AG04449 (cell line): ENCODE data around the gene CFAP61.

Experiments
- CTCF ChIA-PET: fragments of 350-600 bp; formaldehyde crosslinking; extraction: SDS; loops from one replicate; lab custom pipeline; 2021; ENCODE audit warnings: antibody characterized with exemption; lab: Yijun Ruan, JAX
- POLR2A ChIA-PET: fragments of 400-600, 350-600 bp; formaldehyde crosslinking; extraction: SDS; loops from one replicate; lab custom pipeline; 2020; ENCODE audit warnings: antibody characterized with exemption, inconsistent platforms; lab: Yijun Ruan, JAX
- DNase-seq: peaks from one replicate; pipeline ENCODE4 v3.0.0-alpha.2; 2010; ENCODE audit warnings: low read depth, low spot score
- H3K4me3 ChIP-seq: 2 replicates; pipeline ENCODE4 v1.5.1; 2011; ENCODE audit warnings: low read depth, mild to moderate bottlenecking, control low read depth, low read length
- TF ChIP-seq, protein P1 (sequence below): IDR thresholded peaks from one replicate; pipeline ENCODE4 v1.5.1; 2011; ENCODE audit warnings: mild to moderate bottlenecking, moderate library complexity, low read length, control low read depth, inconsistent platforms; ENCODE audit not compliant: insufficient read depth; ENCODE audit errors: missing control alignments

The CFAP61 gene

DNA sequence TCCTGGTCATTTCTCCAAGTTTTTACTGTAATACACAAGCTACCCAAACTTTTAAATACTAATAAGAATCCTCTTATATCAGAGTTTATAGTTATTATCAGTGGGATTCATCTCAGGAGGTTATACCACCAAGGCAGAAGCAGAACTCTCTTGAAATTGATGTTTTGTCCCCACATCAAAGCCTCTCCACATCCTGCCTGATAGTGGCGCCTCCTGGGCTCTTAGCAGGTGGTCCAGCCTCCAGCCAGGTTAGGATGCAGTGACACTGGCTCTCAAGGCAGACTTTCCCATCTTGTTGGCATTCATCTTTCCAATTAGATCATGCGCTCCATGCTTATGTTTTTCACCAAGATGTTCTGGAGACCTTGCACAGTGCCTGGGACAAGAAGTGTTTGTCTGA lies 233.7 kb downstream of the CFAP61 start:
- DNase-seq: no peak
- TF ChIP-seq, protein P1, sequence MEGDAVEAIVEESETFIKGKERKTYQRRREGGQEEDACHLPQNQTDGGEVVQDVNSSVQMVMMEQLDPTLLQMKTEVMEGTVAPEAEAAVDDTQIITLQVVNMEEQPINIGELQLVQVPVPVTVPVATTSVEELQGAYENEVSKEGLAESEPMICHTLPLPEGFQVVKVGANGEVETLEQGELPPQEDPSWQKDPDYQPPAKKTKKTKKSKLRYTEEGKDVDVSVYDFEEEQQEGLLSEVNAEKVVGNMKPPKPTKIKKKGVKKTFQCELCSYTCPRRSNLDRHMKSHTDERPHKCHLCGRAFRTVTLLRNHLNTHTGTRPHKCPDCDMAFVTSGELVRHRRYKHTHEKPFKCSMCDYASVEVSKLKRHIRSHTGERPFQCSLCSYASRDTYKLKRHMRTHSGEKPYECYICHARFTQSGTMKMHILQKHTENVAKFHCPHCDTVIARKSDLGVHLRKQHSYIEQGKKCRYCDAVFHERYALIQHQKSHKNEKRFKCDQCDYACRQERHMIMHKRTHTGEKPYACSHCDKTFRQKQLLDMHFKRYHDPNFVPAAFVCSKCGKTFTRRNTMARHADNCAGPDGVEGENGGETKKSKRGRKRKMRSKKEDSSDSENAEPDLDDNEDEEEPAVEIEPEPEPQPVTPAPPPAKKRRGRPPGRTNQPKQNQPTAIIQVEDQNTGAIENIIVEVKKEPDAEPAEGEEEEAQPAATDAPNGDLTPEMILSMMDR: no peak
- H3K4me3 ChIP-seq: no peak overlapping the region
- ChIA-PET CTCF (no interaction called here), POLR2A (no interaction called here)

DNA sequence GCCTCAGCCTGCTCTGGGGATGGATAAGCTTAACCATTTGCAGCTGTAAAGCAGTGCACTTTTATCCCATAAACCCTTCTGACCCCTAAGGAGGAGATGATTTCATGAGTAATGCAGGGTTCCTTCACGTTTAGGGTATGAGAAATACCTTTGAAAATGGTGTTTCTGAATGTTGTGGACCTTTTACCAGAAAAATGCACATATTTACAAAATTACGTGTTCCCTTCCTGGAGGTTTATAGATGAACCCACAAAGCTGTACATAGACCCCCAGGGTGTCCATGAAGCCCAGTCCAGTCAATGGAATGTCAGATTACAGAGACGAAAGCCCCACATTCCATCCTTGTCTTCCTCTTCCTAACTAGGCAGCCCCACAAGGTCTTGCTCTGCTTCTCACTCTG lies 237.0 kb downstream of the CFAP61 start:
- H3K4me3 ChIP-seq: no peak overlapping the region
- POLR2A ChIA-PET: no interaction called here
- CTCF ChIA-PET: no interaction called here
- DNase-seq: no peak
- TF ChIP-seq, protein P1: no peak

DNA sequence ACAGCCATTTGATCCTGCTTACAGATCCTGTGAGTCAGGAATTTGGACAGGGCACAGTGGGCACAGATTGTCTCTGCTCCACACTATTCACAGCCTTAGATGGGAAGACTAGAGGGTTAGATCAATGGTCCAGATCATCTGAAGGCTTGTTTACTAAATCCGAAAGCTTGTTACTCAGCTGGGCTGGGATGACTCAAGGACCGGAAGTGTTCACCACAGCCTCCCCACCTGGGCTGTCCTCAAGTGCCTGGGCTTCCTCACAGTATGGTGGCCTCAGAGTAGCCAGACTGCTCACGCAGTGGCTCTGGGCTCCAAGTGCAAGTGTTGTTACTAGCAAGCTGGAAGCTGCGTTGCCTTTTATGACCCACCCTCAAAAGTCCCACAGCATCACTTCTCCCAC lies 240.1 kb downstream of the CFAP61 start:
- TF ChIP-seq, protein P1: no peak
- no peak for DNase-seq
- ChIA-PET CTCF (no interaction called here), POLR2A (no interaction called here)
- H3K4me3 ChIP-seq: no peak overlapping the region

DNA sequence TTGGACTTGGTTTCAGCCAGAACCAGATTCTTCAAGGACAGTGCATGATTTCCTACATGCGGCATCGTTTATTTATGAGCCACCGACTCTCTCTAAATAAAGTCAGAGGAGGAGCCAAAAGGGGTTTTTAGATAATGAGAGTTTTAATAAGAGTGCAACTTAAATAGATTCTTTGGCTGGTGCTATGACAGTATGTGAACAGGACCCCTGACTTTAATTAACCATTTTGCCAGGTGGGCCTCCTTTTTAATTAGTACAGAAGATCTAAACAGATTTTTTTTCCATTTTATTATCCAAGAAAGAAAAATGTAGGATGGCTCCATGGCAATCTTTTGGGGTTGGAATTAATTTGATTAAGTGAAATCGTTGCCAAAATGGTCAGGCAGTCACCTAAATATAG lies 240.8 kb downstream of the CFAP61 start:
- TF ChIP-seq, protein P1: no peak
- POLR2A ChIA-PET: no interaction called here
- CTCF ChIA-PET: no interaction called here
- DNase-seq: no peak
- no peak overlapping the region for H3K4me3 ChIP-seq

DNA sequence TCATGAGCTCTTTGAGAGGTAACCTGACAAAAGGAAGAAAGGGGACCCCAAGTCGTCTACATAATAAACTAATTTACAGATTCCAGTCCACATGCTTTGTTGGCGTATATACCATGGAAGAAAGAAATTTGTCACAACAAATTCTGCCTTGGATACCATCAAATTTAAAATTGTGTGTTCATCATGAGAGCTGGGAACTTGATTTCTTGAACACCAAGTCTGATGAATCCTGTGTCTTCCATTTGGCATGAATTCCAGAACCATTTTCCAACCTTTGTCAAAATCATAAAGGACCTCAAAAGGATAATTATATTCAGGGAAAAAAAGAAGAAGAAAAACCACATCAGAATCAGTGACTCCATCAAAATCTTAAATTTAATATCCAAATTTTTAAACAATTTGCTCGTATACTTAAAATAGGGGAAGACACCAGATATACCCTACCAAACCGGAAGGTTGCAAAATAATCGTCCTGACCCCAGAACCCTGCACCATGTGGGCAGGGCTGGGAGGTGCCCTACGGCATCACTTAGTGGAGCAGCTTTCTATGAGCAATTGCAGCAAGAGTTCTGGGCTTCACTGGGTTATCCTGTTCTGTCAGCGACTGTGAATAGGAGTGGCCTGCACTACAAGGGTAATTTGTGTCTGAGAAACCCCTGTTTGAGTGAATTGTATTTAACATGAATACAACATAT lies 241.5 kb downstream of the CFAP61 start:
- ChIA-PET POLR2A (no interaction called here), CTCF (no interaction called here)
- H3K4me3 ChIP-seq: no peak overlapping the region
- TF ChIP-seq, protein P1: no peak
- DNase-seq: no peak

DNA sequence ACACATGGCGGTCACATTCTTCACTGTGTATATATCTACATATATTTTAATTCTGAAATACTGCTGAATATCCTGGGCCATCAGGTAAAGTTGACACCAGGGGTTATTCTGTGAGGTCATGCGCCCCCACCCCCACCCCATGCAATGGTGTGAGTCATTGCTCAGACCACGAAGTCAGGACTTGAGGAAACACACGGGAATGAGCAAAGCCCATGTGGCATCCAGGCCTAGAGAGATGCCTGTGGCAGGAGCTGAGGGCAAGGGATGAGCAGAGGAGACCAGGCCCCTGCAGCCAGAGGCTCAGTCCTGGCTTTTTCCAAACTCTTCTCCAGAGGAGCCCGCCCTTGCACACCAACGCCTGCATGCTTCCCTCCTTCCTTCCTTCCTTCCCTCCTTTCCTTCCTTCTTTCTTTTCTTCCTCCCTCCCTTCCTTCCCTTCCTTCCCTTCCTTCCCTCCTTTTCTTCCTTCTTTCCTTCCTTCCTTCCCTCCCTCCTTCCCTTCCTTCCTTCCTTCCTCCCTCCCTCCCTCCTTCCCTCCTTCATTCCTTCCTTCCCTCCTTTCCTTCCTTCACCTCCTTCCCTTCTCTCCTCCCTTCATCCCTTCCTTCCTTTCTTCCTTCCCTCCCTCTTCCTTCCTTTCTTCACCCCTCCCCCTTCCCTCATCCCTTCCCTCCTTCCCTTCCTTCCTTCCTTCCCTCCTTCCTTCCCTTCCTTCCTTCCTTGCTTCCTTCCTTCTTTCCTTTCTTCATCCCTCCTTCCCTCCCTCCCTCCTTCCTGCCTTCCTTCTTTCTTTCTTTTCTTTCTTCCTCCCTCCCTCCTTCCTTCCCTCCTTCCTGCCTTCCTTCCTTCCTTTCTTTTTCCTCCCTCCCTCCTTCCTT lies 243.5 kb downstream of the CFAP61 start:
- DNase-seq: no peak

More for the DNA sequence above, 243.5 kb downstream of the CFAP61 start:
- POLR2A ChIA-PET: no interaction called here
- H3K4me3 ChIP-seq: no peak overlapping the region
- CTCF ChIA-PET: no interaction called here
- TF ChIP-seq, protein P1: no peak
